Breast epithelium (tissue), 4 donors: ENCODE data around the gene FLACC1. TPM values are rescaled to one million over a fixed set of nuclear protein-coding genes. Genes with fewer than 3 reads are reported as not detected.

Source experiments
- DNase-seq, 2 donors: peaks; one replicate each; pipeline ENCODE4 v3.0.0-alpha.2; 2019; ENCODE audit warnings: low spot score in 2 of 2
- H3K27ac ChIP-seq, 2 donors: fragments of 200-600 bp; sonication (generic) in 1 of 2; one replicate each; pipeline ENCODE4 v1.5.1; 2016 to 2019; ENCODE audit warnings: mild to moderate bottlenecking in 1 of 2
- H3K27me3 ChIP-seq, 2 donors: fragments of 200-600 bp; sonication (generic) in 1 of 2; one replicate each; pipeline versions ENCODE4 v1.5.1 to v1.6.0; 2017 to 2019; ENCODE audit warnings: control low read depth in 1 of 2, mild to moderate bottlenecking in 1 of 2
- H3K36me3 ChIP-seq: fragments of 200-600 bp; one replicate; pipeline ENCODE4 v1.5.1; 2019
- H3K4me1 ChIP-seq, 2 donors: fragments of 200-600 bp; sonication (generic); one replicate each; pipeline ENCODE4 v1.5.1; 2016 to 2019; ENCODE audit warnings: control low read depth in 1 of 2
- H3K4me3 ChIP-seq, 3 donors: fragments of 200-600 bp; sonication (generic); 1 replicate in 2 of 3; 2 replicates in 1 of 3; pipeline ENCODE4 v1.5.1; 2016 to 2019; ENCODE audit warnings: mild to moderate bottlenecking in 3 of 3, moderate library complexity in 2 of 3
- H3K9me3 ChIP-seq, 2 donors: fragments of 200-600 bp; sonication (generic) in 1 of 2; one replicate each; pipeline ENCODE4 v1.5.1; 2016 to 2019; ENCODE audit warnings: control low read depth in 1 of 2
- CTCF ChIP-seq, 3 donors: fragments of 450-650 bp; IDR thresholded peaks; one replicate each; pipeline ENCODE4 v1.5.1; 2016 to 2017; ENCODE audit warnings: antibody characterized with exemption in 3 of 3, mild to moderate bottlenecking in 3 of 3, moderate library complexity in 3 of 3
- POLR2A ChIP-seq: fragments of 450-650 bp; IDR thresholded peaks from one replicate; pipeline ENCODE4 v1.6.1; 2016; ENCODE audit warnings: antibody characterized with exemption, mild to moderate bottlenecking, moderate library complexity
- POLR2AphosphoS5 ChIP-seq, 3 donors: sonication (generic); formaldehyde crosslinking; IDR thresholded peaks; one replicate each; pipeline ENCODE4 v1.6.1; 2017; ENCODE audit warnings: antibody characterized with exemption in 3 of 3
- intact Hi-C: fragments of 100-400 bp; cut with DNase I; formaldehyde crosslinking; loops from one replicate; pipeline ENCODE4 v1.15.1; 2023; ENCODE audit warnings: low total_unique reads
- total RNA-seq, 3 donors: library from RNA; depleted of rRNA; stranded (reverse); fragments of >200 nt; gene quantifications; one replicate each; pipeline ENCODE4 v1.1.0, GENCODE V29; 2016

Gene FLACC1
- total RNA-seq, 3 donors from 2014 or later = 1.2 to 2.9 (median 1.6) TPM

- Histone ChIP-seq H3K27me3 (no peaks in the 10 kb centered on the region), H3K4me3 (no peak overlapping the region), H3K27ac (no peak overlapping the region), H3K36me3 (no peaks in the 10 kb centered on the region), H3K9me3 (no peaks in the 10 kb centered on the region), H3K4me1 (no peaks in the 10 kb centered on the region)
- intact Hi-C loops = no loop called here
- DNase-seq = no peak
- no peak for TF ChIP-seq POLR2AphosphoS5 (IDR thresholded peaks at IDR 0.05)
- no peak for TF ChIP-seq POLR2A
- TF ChIP-seq CTCF (IDR thresholded peaks at IDR 0.05) = no peak
Measured at GRCh38 chr2:201353116-201353515, 4.0 kb downstream of the FLACC1 start.

DNA sequence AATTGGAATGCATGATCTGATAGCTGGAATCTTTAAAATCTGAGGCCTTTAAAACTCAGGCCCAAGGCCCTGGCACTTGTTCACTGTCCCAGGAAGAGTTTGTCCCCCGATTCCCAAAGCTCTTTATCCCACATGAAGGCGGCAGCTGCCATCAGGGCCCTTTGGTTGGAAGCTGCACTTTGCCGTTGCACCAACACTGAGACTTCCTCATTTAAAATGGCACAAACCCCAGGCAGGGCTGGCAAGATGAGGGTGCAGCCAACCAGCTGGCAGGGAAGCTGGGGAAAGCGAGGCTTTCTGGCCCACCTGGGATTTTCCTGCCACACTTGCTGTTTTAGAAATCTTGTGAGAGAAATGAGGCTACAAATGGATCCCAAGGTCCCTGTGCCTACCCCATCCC, 6.3 kb downstream of the FLACC1 start:
- H3K9me3 ChIP-seq = no peaks in the 10 kb centered on the region
- no peaks in the 10 kb centered on the region for H3K27me3 ChIP-seq
- no peaks in the 10 kb centered on the region for H3K36me3 ChIP-seq
- H3K4me3 ChIP-seq = no peak overlapping the region
- DNase-seq = no peak
- H3K4me1 ChIP-seq = no peaks in the 10 kb centered on the region
- no peak overlapping the region for H3K27ac ChIP-seq
- no peak for TF ChIP-seq POLR2A
- TF ChIP-seq CTCF (IDR thresholded peaks at IDR 0.05) = no peak
- TF ChIP-seq POLR2AphosphoS5 (IDR thresholded peaks at IDR 0.05) = no peak
- intact Hi-C loops = no loop called here

DNA sequence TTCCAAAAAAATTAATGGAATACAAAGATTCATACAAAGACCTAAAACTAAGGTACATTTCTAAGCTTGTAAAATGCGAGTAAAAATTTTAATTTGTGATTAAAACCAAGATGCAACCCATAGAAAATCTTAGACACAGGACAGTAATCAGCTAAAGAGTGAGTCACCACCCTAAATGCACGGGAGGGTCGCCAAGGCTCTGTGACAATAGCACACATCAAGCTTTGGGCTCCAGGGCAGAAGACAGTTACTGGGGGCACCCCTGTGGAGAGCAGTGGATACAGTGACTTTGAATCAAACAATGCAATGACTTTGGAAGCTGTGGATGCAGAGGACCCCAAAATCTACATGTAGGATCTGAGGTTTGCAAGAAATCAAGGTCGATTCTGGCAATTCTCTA, 7.5 kb downstream of the FLACC1 start:
- no peaks in the 10 kb centered on the region for H3K27me3 ChIP-seq
- intact Hi-C loops = no loop called here
- H3K4me1 ChIP-seq = no peaks in the 10 kb centered on the region
- H3K9me3 ChIP-seq = no peaks in the 10 kb centered on the region
- H3K27ac ChIP-seq = no peak overlapping the region
- no peaks in the 10 kb centered on the region for H3K36me3 ChIP-seq
- DNase-seq = no peak
- no peak overlapping the region for H3K4me3 ChIP-seq
- TF ChIP-seq POLR2AphosphoS5 (IDR thresholded peaks at IDR 0.05) = no peak
- TF ChIP-seq POLR2A = no peak
- TF ChIP-seq CTCF (IDR thresholded peaks at IDR 0.05) = no peak

GRCh38 chr2:201348758-201349157, 8.4 kb downstream of the FLACC1 start:
- intact Hi-C loops = no loop called here
- no peaks in the 10 kb centered on the region for H3K4me1 ChIP-seq
- H3K27ac ChIP-seq = no peak overlapping the region
- H3K36me3 ChIP-seq = no peaks in the 10 kb centered on the region
- TF ChIP-seq POLR2AphosphoS5 (IDR thresholded peaks at IDR 0.05) (no peak), POLR2A (no peak), CTCF (IDR thresholded peaks at IDR 0.05) (no peak)
- H3K27me3 ChIP-seq = no peaks in the 10 kb centered on the region
- H3K4me3 ChIP-seq = no peak overlapping the region
- DNase-seq = no peak
- no peaks in the 10 kb centered on the region for H3K9me3 ChIP-seq

DNA sequence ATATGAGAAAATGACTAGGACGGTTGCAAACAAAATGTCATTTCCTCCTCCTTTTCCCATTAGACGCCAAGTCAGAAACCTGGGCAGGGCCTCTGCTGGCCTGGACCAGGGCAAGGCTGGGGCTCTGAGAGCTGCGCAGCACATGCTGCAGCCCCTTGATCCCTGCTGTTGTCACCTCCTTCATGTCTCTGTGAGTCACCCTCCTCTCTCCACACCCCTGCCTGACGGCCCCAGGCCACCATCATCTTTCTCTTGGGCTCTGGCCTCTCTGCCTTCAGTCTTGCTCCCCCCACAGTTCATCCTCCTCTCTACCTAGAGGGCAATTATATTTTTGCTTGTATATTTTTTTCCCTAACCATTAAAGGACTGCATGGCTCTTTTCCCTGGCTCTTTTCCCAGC, 10.0 kb downstream of the FLACC1 start:
- Histone ChIP-seq H3K9me3 (no peaks in the 10 kb centered on the region), H3K27me3 (no peaks in the 10 kb centered on the region), H3K27ac (no peak overlapping the region), H3K4me3 (no peak overlapping the region), H3K36me3 (no peaks in the 10 kb centered on the region), H3K4me1 (no peaks in the 10 kb centered on the region)
- DNase-seq = no peak
- intact Hi-C loops = no loop called here
- TF ChIP-seq POLR2A (no peak), POLR2AphosphoS5 (IDR thresholded peaks at IDR 0.05) (no peak), CTCF (IDR thresholded peaks at IDR 0.05) (no peak)
